Breast epithelium (tissue), 4 donors: Measurements from ENCODE around the gene JPH3. TPM values are rescaled to one million over a fixed set of nuclear protein-coding genes. Genes with fewer than 3 reads are reported as not detected.

Experiments
- DNase-seq, 2 donors: peaks; one replicate each; pipeline ENCODE4 v3.0.0-alpha.2; 2019; ENCODE audit warnings: low spot score in 2 of 2
- H3K27ac ChIP-seq, 2 donors: fragments of 200-600 bp; sonication (generic) in 1 of 2; one replicate each; pipeline ENCODE4 v1.5.1; 2016 to 2019; ENCODE audit warnings: mild to moderate bottlenecking in 1 of 2
- H3K27me3 ChIP-seq, 2 donors: fragments of 200-600 bp; sonication (generic) in 1 of 2; one replicate each; pipeline versions ENCODE4 v1.5.1 to v1.6.0; 2017 to 2019; ENCODE audit warnings: control low read depth in 1 of 2, mild to moderate bottlenecking in 1 of 2
- H3K36me3 ChIP-seq: fragments of 200-600 bp; one replicate; pipeline ENCODE4 v1.5.1; 2019
- H3K4me1 ChIP-seq, 2 donors: fragments of 200-600 bp; sonication (generic); one replicate each; pipeline ENCODE4 v1.5.1; 2016 to 2019; ENCODE audit warnings: control low read depth in 1 of 2
- H3K4me3 ChIP-seq, 3 donors: fragments of 200-600 bp; sonication (generic); 1 replicate in 2 of 3; 2 replicates in 1 of 3; pipeline ENCODE4 v1.5.1; 2016 to 2019; ENCODE audit warnings: mild to moderate bottlenecking in 3 of 3, moderate library complexity in 2 of 3
- H3K9me3 ChIP-seq, 2 donors: fragments of 200-600 bp; sonication (generic) in 1 of 2; one replicate each; pipeline ENCODE4 v1.5.1; 2016 to 2019; ENCODE audit warnings: control low read depth in 1 of 2
- CTCF ChIP-seq, 3 donors: fragments of 450-650 bp; IDR thresholded peaks; one replicate each; pipeline ENCODE4 v1.5.1; 2016 to 2017; ENCODE audit warnings: antibody characterized with exemption in 3 of 3, mild to moderate bottlenecking in 3 of 3, moderate library complexity in 3 of 3
- POLR2A ChIP-seq: fragments of 450-650 bp; IDR thresholded peaks from one replicate; pipeline ENCODE4 v1.6.1; 2016; ENCODE audit warnings: antibody characterized with exemption, mild to moderate bottlenecking, moderate library complexity
- POLR2AphosphoS5 ChIP-seq, 3 donors: sonication (generic); formaldehyde crosslinking; IDR thresholded peaks; one replicate each; pipeline ENCODE4 v1.6.1; 2017; ENCODE audit warnings: antibody characterized with exemption in 3 of 3
- intact Hi-C: fragments of 100-400 bp; cut with DNase I; formaldehyde crosslinking; loops from one replicate; pipeline ENCODE4 v1.15.1; 2023; ENCODE audit warnings: low total_unique reads
- total RNA-seq, 3 donors: library from RNA; depleted of rRNA; stranded (reverse); fragments of >200 nt; gene quantifications; one replicate each; pipeline ENCODE4 v1.1.0, GENCODE V29; 2016

Gene JPH3
- total RNA-seq, 3 donors from 2014 or later = 0.33 TPM; not detected in 2

GRCh38 chr16:87707714-87708580 is 105.6 kb downstream of the JPH3 start:
- no peaks in the 10 kb centered on the region for H3K36me3 ChIP-seq
- H3K4me3 ChIP-seq = no peak overlapping the region
- no peak overlapping the region for H3K27ac ChIP-seq
- no peak for DNase-seq
- no peaks in the 10 kb centered on the region for H3K27me3 ChIP-seq
- no peaks in the 10 kb centered on the region for H3K4me1 ChIP-seq
- intact Hi-C loops = no loop called here
- no peak for TF ChIP-seq CTCF (IDR thresholded peaks at IDR 0.05)
- TF ChIP-seq POLR2A = no peak
- TF ChIP-seq POLR2AphosphoS5 (IDR thresholded peaks at IDR 0.05) = no peak
- no peaks in the 10 kb centered on the region for H3K9me3 ChIP-seq

DNA sequence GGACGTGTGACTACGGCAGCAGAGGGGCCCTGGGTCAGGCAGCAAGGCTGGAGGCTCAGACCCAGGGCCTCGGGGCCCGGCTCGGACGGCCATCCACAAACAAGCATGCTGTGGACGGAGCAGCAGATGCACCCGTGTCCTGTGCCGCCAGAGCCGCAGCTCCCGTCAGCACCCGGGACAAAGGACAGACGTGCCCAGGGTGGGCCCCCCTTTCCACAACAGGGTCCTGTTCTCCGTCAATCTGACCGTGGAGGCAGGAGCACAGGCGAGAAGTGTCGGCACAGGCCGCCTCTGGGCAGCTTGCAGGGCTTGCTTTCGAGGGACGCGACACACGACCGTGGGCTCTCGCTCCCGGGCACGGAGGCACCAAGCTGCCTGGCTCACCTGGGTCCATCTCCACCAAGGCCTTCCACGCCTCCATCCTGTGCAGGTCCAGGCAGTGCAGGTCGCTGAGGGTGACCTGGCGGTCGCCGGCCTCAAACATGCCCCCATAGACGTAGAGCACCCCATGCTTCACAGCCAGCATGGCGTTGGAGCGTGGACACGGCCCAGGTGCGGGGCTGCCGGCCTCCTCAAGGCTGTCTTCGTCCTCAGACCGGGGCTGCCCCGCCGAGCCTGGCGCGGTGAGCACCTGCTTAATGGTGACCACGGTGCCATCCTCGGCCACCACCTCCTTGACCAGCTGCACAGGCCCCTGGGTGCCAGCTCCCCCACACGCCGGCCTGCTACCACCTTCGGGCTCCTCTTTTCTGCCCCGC is 106.8 kb downstream of the JPH3 start:
- Histone ChIP-seq H3K36me3 (no peaks in the 10 kb centered on the region), H3K9me3 (no peaks in the 10 kb centered on the region)
- intact Hi-C loops = no loop called here

DNA sequence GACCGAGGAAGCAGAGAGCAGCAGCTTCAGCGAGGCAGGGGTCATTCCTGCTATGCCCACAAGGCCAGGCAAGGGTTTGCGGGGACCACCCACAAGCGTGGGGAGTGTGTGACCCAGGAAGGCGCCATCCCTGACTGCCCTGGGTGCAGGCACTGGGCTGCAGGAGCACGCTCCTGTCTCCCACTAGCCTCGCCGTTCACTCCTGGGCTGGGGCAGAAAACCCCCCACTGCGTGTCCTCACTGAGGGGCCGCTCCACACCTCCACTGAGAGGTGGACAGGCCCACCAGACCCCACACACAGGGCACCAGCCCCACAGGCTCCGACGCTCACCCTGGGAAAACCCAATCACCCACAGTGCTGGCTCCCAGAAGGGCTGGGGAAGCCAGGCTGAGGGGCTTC is 107.4 kb downstream of the JPH3 start:
- Histone ChIP-seq H3K36me3 (no peaks in the 10 kb centered on the region), H3K27me3 (no peaks in the 10 kb centered on the region), H3K4me3 (no peak overlapping the region), H3K27ac (no peak overlapping the region), H3K4me1 (no peaks in the 10 kb centered on the region), H3K9me3 (no peaks in the 10 kb centered on the region)
- intact Hi-C loops = no loop called here
- no peak for TF ChIP-seq POLR2A
- no peak for TF ChIP-seq CTCF (IDR thresholded peaks at IDR 0.05)
- no peak for TF ChIP-seq POLR2AphosphoS5 (IDR thresholded peaks at IDR 0.05)
- no peak for DNase-seq

More for the DNA sequence above, 106.8 kb downstream of the JPH3 start:
- Histone ChIP-seq H3K4me1 (no peaks in the 10 kb centered on the region), H3K27me3 (no peaks in the 10 kb centered on the region), H3K27ac (no peak overlapping the region), H3K4me3 (no peak overlapping the region)
- no peak for DNase-seq
- TF ChIP-seq CTCF (IDR thresholded peaks at IDR 0.05) (no peak), POLR2AphosphoS5 (IDR thresholded peaks at IDR 0.05) (no peak), POLR2A (no peak)

- TF ChIP-seq POLR2AphosphoS5 (IDR thresholded peaks at IDR 0.05) = no peak
- TF ChIP-seq CTCF (IDR thresholded peaks at IDR 0.05) = no peak
- TF ChIP-seq POLR2A = no peak
- intact Hi-C loops = no loop called here
- Histone ChIP-seq H3K27ac (no peak overlapping the region), H3K9me3 (no peaks in the 10 kb centered on the region), H3K36me3 (no peaks in the 10 kb centered on the region), H3K4me1 (no peaks in the 10 kb centered on the region), H3K27me3 (no peaks in the 10 kb centered on the region), H3K4me3 (no peak overlapping the region)
- no peak for DNase-seq
Observed at GRCh38 chr16:87710887-87711286, 108.6 kb downstream of the JPH3 start.
